Tibial nerve (tissue), 4 donors: ENCODE measurements around the gene OXCT2.

Experiments
- CTCF ChIP-seq, 5 experiments: fragments of 200-600 bp in 3 of 5; fragments of 450-650 bp in 2 of 5; sonication (generic) in 3 of 5; IDR thresholded peaks; one replicate each; pipeline ENCODE4 v1.5.1; 2016 to 2019; ENCODE audit warnings: antibody characterized with exemption in 5 of 5, mild to moderate bottlenecking in 3 of 5, moderate library complexity in 2 of 5
- EP300 ChIP-seq, 2 donors: sonication (generic); formaldehyde crosslinking; IDR thresholded peaks; one replicate each; pipeline ENCODE4 v1.6.1; 2017; ENCODE audit warnings: antibody characterized with exemption in 2 of 2, mild to moderate bottlenecking in 1 of 2
- POLR2A ChIP-seq, 2 donors: fragments of 450-650 bp; IDR thresholded peaks; one replicate each; pipeline ENCODE4 v1.6.1; 2017; ENCODE audit warnings: antibody characterized with exemption in 2 of 2, mild to moderate bottlenecking in 2 of 2, moderate library complexity in 2 of 2

- TF ChIP-seq CTCF (IDR thresholded peaks at IDR 0.05): no peak
- no peak for TF ChIP-seq POLR2A (IDR thresholded peaks at IDR 0.05)
- TF ChIP-seq EP300 (IDR thresholded peaks at IDR 0.05): no peak
Measured at GRCh38 chr1:39818482-39818881, 47.3 kb upstream of the OXCT2 start.
